Loucy (cell line): ENCODE results near the gene MMAB.

Source experiments
- H2AFZ ChIP-seq: fragments of 200-600 bp; sonication (generic); 2 replicates; pipeline ENCODE4 v1.6.0; 2016; ENCODE audit warnings: antibody characterized with exemption, mild to moderate bottlenecking, low read length, moderate library complexity
- H3F3A ChIP-seq: fragments of 200-600 bp; 2 replicates; pipeline ENCODE4 v1.6.0; 2016; ENCODE audit warnings: antibody characterized with exemption, low read depth, mild to moderate bottlenecking
- H3K27me3 ChIP-seq: fragments of 200-600 bp; sonication (generic); 2 replicates; pipeline ENCODE4 v1.6.1; 2014; ENCODE audit warnings: low read length, mild to moderate bottlenecking; ENCODE audit not compliant: insufficient read depth, poor library complexity, severe bottlenecking
- H3K36me3 ChIP-seq: fragments of 200-600 bp; sonication (generic); 2 replicates; pipeline ENCODE4 v1.6.1; 2016; ENCODE audit warnings: low read length; ENCODE audit not compliant: insufficient read depth
- H3K4me1 ChIP-seq: fragments of 200-600 bp; sonication (generic); 2 replicates; pipeline ENCODE4 v1.5.1; 2014; ENCODE audit warnings: low read length, mild to moderate bottlenecking; ENCODE audit not compliant: insufficient read depth, poor library complexity, severe bottlenecking
- H3K4me2 ChIP-seq: fragments of 200-600 bp; sonication (generic); 2 replicates; pipeline ENCODE4 v1.6.0; 2014; ENCODE audit warnings: antibody characterized with exemption, low read length, low read depth, mild to moderate bottlenecking; ENCODE audit not compliant: poor library complexity, severe bottlenecking
- H3K4me3 ChIP-seq: fragments of 200-600 bp; sonication (generic); 2 replicates; pipeline ENCODE4 v1.5.1; 2014; ENCODE audit warnings: low read length, mild to moderate bottlenecking, mixed read lengths; ENCODE audit not compliant: poor library complexity, severe bottlenecking
- H3K79me2 ChIP-seq: fragments of 200-600 bp; sonication (generic); 2 replicates; pipeline ENCODE4 v1.6.1; 2014; ENCODE audit warnings: low read length; ENCODE audit not compliant: insufficient read depth
- H3K9ac ChIP-seq: fragments of 200-600 bp; sonication (generic); 2 replicates; pipeline ENCODE4 v1.6.0; 2014; ENCODE audit warnings: mild to moderate bottlenecking, low read depth, low read length, moderate library complexity; ENCODE audit not compliant: poor library complexity, severe bottlenecking
- H3K9me2 ChIP-seq: fragments of 200-600 bp; sonication (generic); replicated peaks from 2 replicates; pipeline ENCODE4 v1.6.1; 2016; ENCODE audit warnings: low read depth, low read length, mixed read lengths
- H3K9me3 ChIP-seq: fragments of 200-600 bp; sonication (generic); 2 replicates; pipeline ENCODE4 v1.6.1; 2014; ENCODE audit warnings: mild to moderate bottlenecking, antibody characterized with exemption, low read length, low read depth; ENCODE audit not compliant: insufficient read depth
- H4K20me1 ChIP-seq: fragments of 200-600 bp; sonication (generic); 2 replicates; pipeline ENCODE4 v1.6.0; 2014; ENCODE audit warnings: antibody characterized with exemption, low read length, mild to moderate bottlenecking; ENCODE audit not compliant: insufficient read depth, poor library complexity, severe bottlenecking
- EZH2phosphoT487 ChIP-seq: fragments of 200-600 bp; IDR thresholded peaks from 2 replicates; pipeline ENCODE4 v1.6.1; 2018; ENCODE audit warnings: antibody characterized with exemption, mild to moderate bottlenecking, moderate library complexity, borderline replicate concordance
- TF ChIP-seq, protein P1 (sequence below): fragments of 200-600 bp; sonication (generic); conservative IDR thresholded peaks from 2 replicates; pipeline ENCODE4 v1.5.1; 2014; ENCODE audit warnings: mild to moderate bottlenecking, antibody characterized with exemption, low read length

Gene MMAB

DNA sequence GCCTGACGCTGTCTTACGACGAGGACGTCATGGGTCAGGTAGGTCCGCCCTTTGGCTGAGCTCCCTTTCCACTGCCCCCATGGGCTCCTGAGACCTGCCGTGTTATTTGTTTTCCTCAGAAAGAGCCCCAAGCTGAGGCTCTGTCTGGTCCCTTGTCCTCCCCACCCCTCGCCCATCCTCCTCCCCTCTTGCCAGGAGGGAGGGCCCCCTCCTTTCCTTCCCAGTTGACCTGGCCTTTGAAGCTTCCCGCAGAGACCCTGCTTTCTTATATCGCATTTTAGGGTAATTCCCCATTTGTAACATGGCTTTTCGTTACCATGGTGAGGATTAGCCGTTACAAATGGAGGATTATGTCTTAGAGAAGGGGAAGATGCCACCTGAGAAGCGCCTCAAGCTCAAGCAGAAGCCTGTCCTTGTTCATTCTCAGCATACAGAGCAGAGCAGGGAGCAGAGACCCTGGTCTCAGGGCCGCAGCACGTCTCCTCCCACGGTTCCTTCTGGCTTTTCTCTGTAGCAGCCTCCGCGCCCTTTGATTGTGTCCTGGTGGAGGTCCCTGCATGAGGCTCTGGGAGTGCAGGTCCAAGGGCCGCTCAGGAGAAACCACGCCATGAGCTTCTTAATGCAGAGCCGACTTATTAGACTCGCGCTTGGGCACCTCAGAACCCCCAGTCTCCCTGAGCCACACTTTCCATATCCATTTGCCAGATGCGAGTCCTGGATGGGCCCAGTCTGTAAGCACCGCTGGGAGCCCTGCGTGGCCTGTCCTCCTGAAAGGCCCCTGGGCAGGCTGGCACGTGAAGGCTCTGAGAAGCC lies 48.6 kb downstream of the MMAB start:
- H3K79me2 ChIP-seq = no peaks in the 10 kb centered on the region

DNA sequence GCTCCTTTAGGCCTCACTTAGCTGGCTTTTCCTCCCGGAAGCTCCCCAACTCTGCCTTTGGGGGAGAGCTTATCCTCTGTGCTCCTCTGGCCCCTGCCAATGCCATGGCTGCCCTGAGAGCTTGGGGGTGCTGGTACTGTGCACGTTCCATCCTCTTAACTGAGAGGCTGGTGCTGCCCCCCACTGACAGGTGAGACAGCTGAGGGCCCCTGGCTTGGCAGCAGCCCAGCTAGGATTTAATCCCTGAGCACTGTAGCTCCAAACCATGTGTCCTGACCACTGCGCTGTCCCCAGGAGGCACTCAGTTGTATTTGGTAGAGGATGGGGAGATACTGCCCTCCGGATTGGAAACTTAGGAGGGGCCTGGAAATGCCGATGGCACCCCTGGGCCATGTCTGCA lies 49.8 kb downstream of the MMAB start:
- no peak overlapping the region for H3K4me3 ChIP-seq
- no peaks in the 10 kb centered on the region for H3K4me1 ChIP-seq
- no peaks in the 10 kb centered on the region for H3K27me3 ChIP-seq
- no peaks in the 10 kb centered on the region for H3F3A ChIP-seq
- H3K79me2 ChIP-seq = no peaks in the 10 kb centered on the region
- no peak for TF ChIP-seq EZH2phosphoT487
- TF ChIP-seq, protein P1, sequence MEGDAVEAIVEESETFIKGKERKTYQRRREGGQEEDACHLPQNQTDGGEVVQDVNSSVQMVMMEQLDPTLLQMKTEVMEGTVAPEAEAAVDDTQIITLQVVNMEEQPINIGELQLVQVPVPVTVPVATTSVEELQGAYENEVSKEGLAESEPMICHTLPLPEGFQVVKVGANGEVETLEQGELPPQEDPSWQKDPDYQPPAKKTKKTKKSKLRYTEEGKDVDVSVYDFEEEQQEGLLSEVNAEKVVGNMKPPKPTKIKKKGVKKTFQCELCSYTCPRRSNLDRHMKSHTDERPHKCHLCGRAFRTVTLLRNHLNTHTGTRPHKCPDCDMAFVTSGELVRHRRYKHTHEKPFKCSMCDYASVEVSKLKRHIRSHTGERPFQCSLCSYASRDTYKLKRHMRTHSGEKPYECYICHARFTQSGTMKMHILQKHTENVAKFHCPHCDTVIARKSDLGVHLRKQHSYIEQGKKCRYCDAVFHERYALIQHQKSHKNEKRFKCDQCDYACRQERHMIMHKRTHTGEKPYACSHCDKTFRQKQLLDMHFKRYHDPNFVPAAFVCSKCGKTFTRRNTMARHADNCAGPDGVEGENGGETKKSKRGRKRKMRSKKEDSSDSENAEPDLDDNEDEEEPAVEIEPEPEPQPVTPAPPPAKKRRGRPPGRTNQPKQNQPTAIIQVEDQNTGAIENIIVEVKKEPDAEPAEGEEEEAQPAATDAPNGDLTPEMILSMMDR = no peak
- no peak overlapping the region for H3K4me2 ChIP-seq
- no peak overlapping the region for H2AFZ ChIP-seq
- peaks cover 8% of the 10 kb centered on the region; the same call in 1 of the 2 replicates for H3K36me3 ChIP-seq
- H3K9me3 ChIP-seq = no peaks in the 10 kb centered on the region
- no peaks in the 10 kb centered on the region for H3K9me2 ChIP-seq
- H3K9ac ChIP-seq = no peak overlapping the region
- H4K20me1 ChIP-seq = no peaks in the 10 kb centered on the region

More for the DNA sequence above, 48.6 kb downstream of the MMAB start:
- Histone ChIP-seq H3K4me2 (no peak overlapping the region), H3K9me3 (no peaks in the 10 kb centered on the region), H3F3A (no peaks in the 10 kb centered on the region), H3K36me3 (peaks cover 8% of the 10 kb centered on the region; the same call in 1 of the 2 replicates), H3K4me3 (no peak overlapping the region), H4K20me1 (no peaks in the 10 kb centered on the region), H3K4me1 (no peaks in the 10 kb centered on the region), H3K9me2 (no peaks in the 10 kb centered on the region), H3K9ac (no peak overlapping the region), H3K27me3 (no peaks in the 10 kb centered on the region), H2AFZ (no peak overlapping the region)
- TF ChIP-seq, protein P1 = no peak
- TF ChIP-seq EZH2phosphoT487 = no peak

DNA sequence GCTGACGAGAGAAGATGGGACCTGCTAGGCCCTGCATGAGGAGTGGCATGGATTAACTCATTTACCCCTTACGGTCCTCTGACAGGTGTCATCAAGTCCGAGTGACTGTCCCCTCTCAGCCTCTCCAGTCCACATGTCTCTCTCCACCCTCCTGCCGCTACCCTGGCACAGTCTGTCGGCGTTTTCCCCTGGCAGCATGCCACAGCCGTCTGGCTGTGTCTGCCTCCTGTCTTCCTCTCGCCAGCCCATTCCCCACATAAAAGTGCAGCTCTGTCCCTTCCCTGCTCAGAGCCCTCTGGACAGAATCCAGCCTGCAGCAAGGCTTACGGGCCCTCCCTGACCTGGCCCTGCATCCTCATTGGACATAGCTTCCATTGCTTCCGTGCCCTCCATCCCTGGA lies 50.2 kb downstream of the MMAB start:
- H3K9me3 ChIP-seq = no peaks in the 10 kb centered on the region
- H3K9me2 ChIP-seq = no peaks in the 10 kb centered on the region
- H3K9ac ChIP-seq = no peak overlapping the region
- H4K20me1 ChIP-seq = no peaks in the 10 kb centered on the region
- no peak overlapping the region for H3K4me2 ChIP-seq
- no peaks in the 10 kb centered on the region for H3F3A ChIP-seq
- no peak overlapping the region for H3K4me3 ChIP-seq
- peaks cover 12% of the 10 kb centered on the region; the same call in 1 of the 2 replicates for H3K36me3 ChIP-seq
- TF ChIP-seq EZH2phosphoT487 = no peak
- TF ChIP-seq, protein P1 = no peak
- H3K27me3 ChIP-seq = no peaks in the 10 kb centered on the region
- no peak overlapping the region for H2AFZ ChIP-seq
- no peaks in the 10 kb centered on the region for H3K79me2 ChIP-seq
- no peaks in the 10 kb centered on the region for H3K4me1 ChIP-seq
